Neural crest cell (in vitro differentiated cells): ENCODE data around the gene KIFAP3. TPM values are rescaled to one million over a fixed set of nuclear protein-coding genes. Genes with fewer than 3 reads are reported as not detected.
"Not testable (repeated sequence)": the region's sequence is repeated elsewhere in the genome, so short reads cannot be mapped to it uniquely, and the experiment has no call there.

Experiments
- DNase-seq: peaks from one replicate; pipeline ENCODE4 v3.0.0; 2021; ENCODE audit warnings: low read depth, mixed read lengths, low spot score
- H3K27ac Mint-ChIP-seq: one replicate; pipeline ENCODE4 v1.8.0; 2021; ENCODE audit warnings: mild to moderate bottlenecking, mixed read lengths; ENCODE audit not compliant: unreplicated experiment
- H3K27me3 Mint-ChIP-seq: 2 replicates; pipeline ENCODE4 v1.8.0; 2021; ENCODE audit warnings: low read depth, mild to moderate bottlenecking, mixed read lengths
- H3K36me3 Mint-ChIP-seq: 2 replicates; pipeline ENCODE4 v1.8.0; 2021; ENCODE audit warnings: low read depth, mild to moderate bottlenecking, mixed read lengths
- H3K4me1 Mint-ChIP-seq: 2 replicates; pipeline ENCODE4 v1.8.0; 2021; ENCODE audit warnings: mixed read lengths
- H3K4me3 Mint-ChIP-seq: one replicate; pipeline ENCODE4 v1.8.0; 2021; ENCODE audit warnings: mild to moderate bottlenecking, mixed read lengths
- H3K9me3 Mint-ChIP-seq: 2 replicates; pipeline ENCODE4 v1.8.0; 2021; ENCODE audit warnings: mixed read lengths
- CTCF ChIP-seq: fragments of 200-600 bp; sonication (generic); conservative IDR thresholded peaks from 2 replicates; pipeline ENCODE4 v1.5.0; 2021; ENCODE audit warnings: antibody characterized with exemption, mild to moderate bottlenecking
- total RNA-seq: library from RNA; stranded (reverse); gene quantifications from 2 replicates; pipeline ENCODE4 v1.2.1, GENCODE V29; 2021

Gene KIFAP3
- total RNA-seq, 1 donor from 2014 or later, result 19.6 TPM

DNA sequence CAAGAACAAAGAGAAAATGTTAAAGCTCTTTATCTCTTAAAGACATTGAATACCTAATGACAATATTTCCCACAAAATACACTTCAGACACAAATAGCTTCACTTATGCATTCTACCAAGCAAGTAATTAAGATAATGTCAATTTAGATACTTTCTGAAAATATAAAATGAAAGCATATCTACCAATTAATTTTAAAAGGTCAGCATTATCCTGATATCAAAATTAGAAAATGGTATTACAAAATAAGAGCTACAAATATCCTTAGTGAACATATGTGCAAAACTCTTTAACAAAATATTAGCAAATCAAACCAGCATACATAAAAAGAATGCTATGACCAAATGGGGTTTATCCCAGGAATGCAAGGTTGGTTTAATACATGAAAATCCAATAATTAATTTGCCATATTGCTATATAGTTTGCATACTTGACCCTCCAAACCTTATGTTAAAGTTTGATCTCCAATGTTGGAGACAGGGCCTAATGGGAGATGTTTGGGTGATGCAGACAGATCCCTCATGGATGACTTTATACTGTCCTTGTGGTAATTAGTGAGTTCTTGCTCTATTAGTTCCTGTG, 4.2 kb upstream of the KIFAP3 start:
- TF ChIP-seq CTCF, result no peak
- no peak overlapping the region for H3K27ac Mint-ChIP-seq
- peaks cover 6% of the 10 kb centered on the region for H3K9me3 Mint-ChIP-seq
- peaks cover 17% of the 10 kb centered on the region for H3K27me3 Mint-ChIP-seq
- H3K4me3 Mint-ChIP-seq, result no peak overlapping the region
- peaks cover 19% of the 10 kb centered on the region for H3K4me1 Mint-ChIP-seq
- no peaks in the 10 kb centered on the region for H3K36me3 Mint-ChIP-seq
- DNase-seq, result no peak

DNA sequence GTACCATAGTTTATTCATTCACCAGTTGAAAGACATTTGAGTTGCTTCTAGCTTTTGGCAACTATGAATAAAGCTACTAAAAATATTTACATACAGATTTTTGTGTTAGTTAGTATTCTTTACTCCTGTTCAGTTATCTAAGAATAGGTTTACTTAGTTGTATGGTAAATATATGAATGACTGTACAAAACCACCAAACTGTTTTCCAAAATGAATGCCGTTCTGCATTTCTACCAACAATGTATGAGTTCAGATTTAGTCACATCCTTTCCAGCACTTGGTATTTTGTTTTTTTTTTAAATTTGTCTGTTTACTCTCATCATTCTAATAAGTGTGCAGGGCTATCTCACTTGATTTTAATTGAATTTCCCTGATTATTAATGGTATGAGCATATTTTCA, 3.4 kb upstream of the KIFAP3 start:
- no peak for DNase-seq
- no peaks in the 10 kb centered on the region for H3K36me3 Mint-ChIP-seq
- peaks cover 9% of the 10 kb centered on the region for H3K27me3 Mint-ChIP-seq
- peaks cover 6% of the 10 kb centered on the region for H3K9me3 Mint-ChIP-seq
- H3K27ac Mint-ChIP-seq, result no peak overlapping the region
- no peak overlapping the region for H3K4me3 Mint-ChIP-seq
- H3K4me1 Mint-ChIP-seq, result peaks cover 23% of the 10 kb centered on the region
- TF ChIP-seq CTCF, result no peak

DNA sequence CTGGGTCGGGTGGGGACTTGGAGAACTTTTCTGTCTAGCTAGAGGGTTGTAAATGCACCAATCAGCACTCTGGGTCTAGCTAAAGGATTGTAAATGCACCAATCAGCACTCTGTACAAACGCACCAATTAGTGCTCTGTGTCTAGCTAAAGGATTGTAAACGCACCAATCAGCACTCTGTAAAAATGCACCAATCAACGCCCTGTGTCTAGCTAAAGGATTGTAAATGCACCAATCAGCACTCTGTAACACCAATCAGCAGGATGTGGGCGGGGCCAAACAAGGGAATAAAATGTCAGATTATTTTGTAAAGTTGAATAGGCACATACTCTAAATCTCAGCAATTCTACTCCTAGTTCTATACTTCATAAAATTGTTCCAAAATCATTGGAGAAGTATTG, 2.5 kb upstream of the KIFAP3 start:
- H3K4me3 Mint-ChIP-seq, H3K36me3 Mint-ChIP-seq: not testable (repeated sequence)

DNA sequence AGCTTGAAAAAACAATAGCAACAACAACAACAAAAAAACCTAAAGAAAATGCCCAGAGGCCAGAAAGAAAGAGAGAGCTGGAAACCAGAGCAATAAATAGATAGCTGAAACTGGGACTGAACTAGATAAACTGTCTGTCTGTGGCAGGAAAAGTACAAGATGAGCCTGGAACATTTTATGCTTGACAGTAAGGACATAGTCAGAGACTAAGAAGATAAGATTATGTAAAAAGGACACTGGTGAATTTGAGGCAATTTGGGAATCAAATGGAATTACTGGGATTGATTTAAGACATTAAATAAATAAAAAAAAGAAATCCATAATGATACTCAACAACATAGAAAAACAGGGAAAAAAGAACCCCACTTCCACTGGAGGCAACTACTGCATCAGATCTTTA, 1.7 kb upstream of the KIFAP3 start:
- Mint-ChIP-seq H3K4me3 (no peak overlapping the region), H3K4me1 (peaks cover 23% of the 10 kb centered on the region), H3K27ac (no peak overlapping the region), H3K36me3 (no peaks in the 10 kb centered on the region), H3K9me3 (peaks cover 6% of the 10 kb centered on the region), H3K27me3 (peaks cover under 1% of the 10 kb centered on the region)
- DNase-seq, result no peak
- TF ChIP-seq CTCF, result no peak

More for the DNA sequence above, 2.5 kb upstream of the KIFAP3 start:
- not testable (repeated sequence) for H3K27ac Mint-ChIP-seq, DNase-seq, H3K27me3 Mint-ChIP-seq, H3K9me3 Mint-ChIP-seq
- peaks cover 23% of the 10 kb centered on the region for H3K4me1 Mint-ChIP-seq

- H3K4me3 Mint-ChIP-seq, result peak overlapping the region; percentile 96
- H3K27ac Mint-ChIP-seq, result peak overlapping the region; percentile 1
- TF ChIP-seq CTCF, result no peak
- H3K9me3 Mint-ChIP-seq, result peaks cover 6% of the 10 kb centered on the region
- H3K4me1 Mint-ChIP-seq, result peaks cover 23% of the 10 kb centered on the region
- no peak for DNase-seq
- no peaks in the 10 kb centered on the region for H3K27me3 Mint-ChIP-seq
- no peaks in the 10 kb centered on the region for H3K36me3 Mint-ChIP-seq
These were observed 691 bp upstream of the KIFAP3 start for GRCh38 chr1:170075186-170075585.

DNA sequence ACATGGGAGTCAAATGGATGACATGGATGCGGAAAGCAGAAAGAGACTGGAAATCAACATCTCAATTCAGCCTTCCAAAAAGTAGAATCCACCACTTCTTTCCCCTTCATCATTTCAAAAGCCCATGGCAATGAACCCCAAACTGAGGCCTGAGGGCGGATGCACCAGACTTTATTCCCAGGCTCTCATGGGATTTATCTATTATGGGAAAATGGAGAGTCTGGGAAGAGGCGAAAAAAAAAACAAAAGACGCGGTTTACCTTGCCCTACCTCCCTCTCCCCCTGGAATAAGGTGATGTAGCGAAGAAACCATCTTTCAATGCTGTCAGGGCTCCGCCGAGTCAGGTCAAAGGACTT, 624 bp downstream of the KIFAP3 start:
- Mint-ChIP-seq H3K27ac (peak overlapping the region; percentile 61), H3K4me1 (peaks cover 23% of the 10 kb centered on the region), H3K4me3 (peak overlapping the region; percentile 96), H3K27me3 (no peaks in the 10 kb centered on the region), H3K36me3 (peaks cover 4% of the 10 kb centered on the region), H3K9me3 (peaks cover 6% of the 10 kb centered on the region)
- no peak for TF ChIP-seq CTCF
- no peak for DNase-seq
